Gastrocnemius medialis (tissue), 4 donors: ENCODE data around the gene TEK. TPM values are rescaled to one million over a fixed set of nuclear protein-coding genes. Genes with fewer than 3 reads are reported as not detected.

Experiments used
- ATAC-seq, 2 donors: fragments of 150-250 bp; one replicate each; pipeline ENCODE4 v1.9.1; 2016
- DNase-seq, 2 donors: peaks; one replicate each; pipeline ENCODE4 v3.0.0-alpha.2; 2019
- H3K27ac ChIP-seq, 4 donors: fragments of 200-600 bp; sonication (generic); 1 replicate in 1 of 4; 2 replicates in 3 of 4; pipeline ENCODE4 v1.5.1; 2016 to 2018; ENCODE audit warnings: mild to moderate bottlenecking in 2 of 4, moderate library complexity in 1 of 4
- H3K27me3 ChIP-seq, 3 donors: fragments of 200-600 bp; sonication (generic) in 2 of 3; 1 replicate in 1 of 3; 2 replicates in 2 of 3; pipeline versions ENCODE4 v1.5.1 to v1.6.0; 2016 to 2019; ENCODE audit warnings: mild to moderate bottlenecking in 1 of 3, moderate library complexity in 1 of 3
- H3K36me3 ChIP-seq, 2 donors: fragments of 200-600 bp; sonication (generic) in 1 of 2; one replicate each; pipeline ENCODE4 v1.5.1; 2017 to 2018
- H3K4me1 ChIP-seq, 2 donors: fragments of 200-600 bp; sonication (generic) in 1 of 2; one replicate each; pipeline ENCODE4 v1.5.1; 2016 to 2017; ENCODE audit warnings: mild to moderate bottlenecking in 2 of 2
- H3K4me3 ChIP-seq, 4 donors: fragments of 200-600 bp; sonication (generic) in 3 of 4; 1 replicate in 1 of 4; 2 replicates in 3 of 4; pipeline ENCODE4 v1.5.1; 2016 to 2019; ENCODE audit warnings: mild to moderate bottlenecking in 2 of 4
- H3K9me3 ChIP-seq, 3 donors: fragments of 200-600 bp; sonication (generic) in 2 of 3; 1 replicate in 1 of 3; 2 replicates in 2 of 3; pipeline ENCODE4 v1.5.1; 2016 to 2019
- CTCF ChIP-seq, 5 experiments: fragments of 450-650 bp in 3 of 5; fragments of 200-600 bp in 2 of 5; sonication (generic) in 2 of 5; IDR thresholded peaks in 4 of 5; conservative IDR thresholded peaks in 1 of 5; 1 replicate in 4 of 5; 2 replicates in 1 of 5; pipeline ENCODE4 v1.5.1; 2016 to 2019; ENCODE audit warnings: antibody characterized with exemption in 5 of 5, mild to moderate bottlenecking in 3 of 5, moderate library complexity in 3 of 5
- POLR2A ChIP-seq, 2 donors: fragments of 450-650 bp; IDR thresholded peaks; one replicate each; pipeline ENCODE4 v1.6.1; 2017; ENCODE audit warnings: antibody characterized with exemption in 2 of 2, mild to moderate bottlenecking in 2 of 2, moderate library complexity in 2 of 2
- in situ Hi-C, 4 donors: fragments of 200-750 bp; cut with MboI; loops; one replicate each; pipeline versions ENCODE4 v1.15.0 to v1.8.0; 2017; ENCODE audit warnings: low sequenced_read_pairs in 4 of 4
- intact Hi-C: fragments of 100-400 bp; cut with DNase I; formaldehyde crosslinking; loops from one replicate; pipeline ENCODE4 v1.15.1; 2023; ENCODE audit warnings: low total_unique reads
- total RNA-seq, 4 donors: library from RNA; depleted of rRNA; stranded (reverse); fragments of >200 nt; gene quantifications; one replicate each; pipeline versions ENCODE4 v1.1.0 to v1.2.3, GENCODE V29; 2016

The TEK gene
- total RNA-seq, 4 donors from 2014 or later: 8.1 to 9.0 (median 8.4) TPM

- TF ChIP-seq POLR2A (IDR thresholded peaks at IDR 0.05): no peak
- TF ChIP-seq CTCF (IDR thresholded peaks at IDR 0.05 in 4 of 5, conservative IDR thresholded peaks at IDR 0.05 in 1 of 5): no peak
- Histone ChIP-seq H3K27ac (peak overlapping the region; percentile 5 to 74 (median 70)), H3K9me3 (no peaks in the 10 kb centered on the region), H3K36me3 (no peaks in the 10 kb centered on the region), H3K27me3 (no peaks in the 10 kb centered on the region), H3K4me1 (peaks cover 7 to 9% of the 10 kb centered on the region in 2 donors), H3K4me3 (no peak overlapping the region)
- peak; percentile 35 to 61 for DNase-seq
- intact Hi-C loops: loop anchor here (10.0 kb wide), 1 partner anchor 77 kb away; no protein-coding TSS in a partner anchor
- peak; percentile 74 to 80 for ATAC-seq
- in situ Hi-C loops: no loop called here
These were observed 8.6 kb downstream of the TEK start for GRCh38 chr9:27117489-27118135.

GRCh38 chr9:27118916-27119315 is 9.9 kb downstream of the TEK start:
- Histone ChIP-seq H3K9me3 (no peaks in the 10 kb centered on the region), H3K4me1 (peaks cover 8 to 10% of the 10 kb centered on the region in 2 donors), H3K27me3 (no peaks in the 10 kb centered on the region), H3K4me3 (no peak overlapping the region), H3K36me3 (no peaks in the 10 kb centered on the region), H3K27ac (peak overlapping the region; percentile 25 to 68 (median 58))
- in situ Hi-C loops: no loop called here
- ATAC-seq (no peak), DNase-seq (no peak)
- TF ChIP-seq POLR2A (IDR thresholded peaks at IDR 0.05): no peak
- TF ChIP-seq CTCF (IDR thresholded peaks at IDR 0.05 in 4 of 5, conservative IDR thresholded peaks at IDR 0.05 in 1 of 5): no peak
- intact Hi-C loops: loop anchor here (10.0 kb wide), 1 partner anchor 76 kb away; no protein-coding TSS in a partner anchor

- Histone ChIP-seq H3K27me3 (no peaks in the 10 kb centered on the region), H3K27ac (peak overlapping the region; percentile 59 to 89 (median 74)), H3K9me3 (no peaks in the 10 kb centered on the region), H3K36me3 (no peaks in the 10 kb centered on the region), H3K4me3 (no peak overlapping the region), H3K4me1 (peaks cover 16 to 29% of the 10 kb centered on the region in 2 donors)
- intact Hi-C loops: no loop called here
- DNase-seq (peak; percentile 42 to 62), ATAC-seq (peak; percentile 75 to 87)
- TF ChIP-seq POLR2A (IDR thresholded peaks at IDR 0.05) (no peak), CTCF (IDR thresholded peaks at IDR 0.05 in 4 of 5, conservative IDR thresholded peaks at IDR 0.05 in 1 of 5) (no peak)
- in situ Hi-C loops: no loop called here
These were observed 15.1 kb downstream of the TEK start for GRCh38 chr9:27124151-27124550.

- DNase-seq: peak; percentile 71 to 72
- intact Hi-C loops: no loop called here
- Histone ChIP-seq H3K9me3 (no peaks in the 10 kb centered on the region), H3K36me3 (no peaks in the 10 kb centered on the region), H3K27ac (peak overlapping the region; percentile 59 to 89 (median 74)), H3K4me1 (peaks cover 16 to 27% of the 10 kb centered on the region in 2 donors), H3K27me3 (no peaks in the 10 kb centered on the region), H3K4me3 (no peak overlapping the region)
- ATAC-seq: peak; percentile 93
- no peak for TF ChIP-seq CTCF (IDR thresholded peaks at IDR 0.05 in 4 of 5, conservative IDR thresholded peaks at IDR 0.05 in 1 of 5)
- no peak for TF ChIP-seq POLR2A (IDR thresholded peaks at IDR 0.05)
- in situ Hi-C loops: loop anchor here in 1 of 4 donors (25.0 kb wide), 1 partner anchor 88 kb away; no protein-coding TSS in a partner anchor
These were observed 16.0 kb downstream of the TEK start for GRCh38 chr9:27125030-27125429.
